ENCODE data around the gene NTHL1.

NTHL1 gene

GRCh38 chr16:2084895-2085625 is 37.4 kb upstream of the NTHL1 start:
- no peak for DNase-seq (ENCODE audit: low read depth in 4 of 4, low spot score in 1 of 4)

- no peak for DNase-seq (ENCODE audit: low read depth in 4 of 4, low spot score in 1 of 4)
Observed at GRCh38 chr16:2083876-2084780, 36.5 kb upstream of the NTHL1 start.

- no peak for DNase-seq (ENCODE audit: low read depth in 4 of 4, low spot score in 1 of 4)
Observed at GRCh38 chr16:2083409-2083808, 35.8 kb upstream of the NTHL1 start.

- no peak for DNase-seq (ENCODE audit: low read depth in 4 of 4, low spot score in 1 of 4)
Observed at GRCh38 chr16:2082983-2083364, 35.3 kb upstream of the NTHL1 start.

GRCh38 chr16:2082171-2082982 is 34.7 kb upstream of the NTHL1 start:
- no peak for DNase-seq (ENCODE audit: low read depth in 4 of 4, low spot score in 1 of 4)

- no peak for DNase-seq (ENCODE audit: low read depth in 4 of 4, low spot score in 1 of 4)
Observed at GRCh38 chr16:2081201-2082084, 33.8 kb upstream of the NTHL1 start.

GRCh38 chr16:2079991-2080390 is 32.4 kb upstream of the NTHL1 start:
- no peak for DNase-seq (ENCODE audit: low read depth in 4 of 4, low spot score in 1 of 4)

- no peak for DNase-seq (ENCODE audit: low read depth in 4 of 4, low spot score in 1 of 4)
Observed at GRCh38 chr16:2079311-2079800, 31.7 kb upstream of the NTHL1 start.

- DNase-seq (ENCODE audit: low read depth in 4 of 4, low spot score in 1 of 4), result no peak
Observed at GRCh38 chr16:2078691-2079090, 31.1 kb upstream of the NTHL1 start.

- DNase-seq (ENCODE audit: low read depth in 4 of 4, low spot score in 1 of 4), result no peak
Observed at GRCh38 chr16:2078096-2078495, 30.5 kb upstream of the NTHL1 start.

GRCh38 chr16:2077696-2078095 is 30.1 kb upstream of the NTHL1 start:
- DNase-seq (ENCODE audit: low read depth in 4 of 4, low spot score in 1 of 4), result no peak

- no peak for DNase-seq (ENCODE audit: low read depth in 4 of 4, low spot score in 1 of 4)
Observed at GRCh38 chr16:2077016-2077415, 29.4 kb upstream of the NTHL1 start.

- DNase-seq (ENCODE audit: low read depth in 4 of 4, low spot score in 1 of 4), result no peak
Observed at GRCh38 chr16:2076072-2076865, 28.6 kb upstream of the NTHL1 start.

GRCh38 chr16:2075631-2076030 is 28.0 kb upstream of the NTHL1 start:
- no peak for DNase-seq (ENCODE audit: low read depth in 4 of 4, low spot score in 1 of 4)

- DNase-seq (ENCODE audit: low read depth in 4 of 4, low spot score in 1 of 4), result no peak
Observed at GRCh38 chr16:2074071-2074470, 26.4 kb upstream of the NTHL1 start.

- no peak for DNase-seq (ENCODE audit: low read depth in 4 of 4, low spot score in 1 of 4)
Observed at GRCh38 chr16:2072926-2073325, 25.3 kb upstream of the NTHL1 start.

- DNase-seq (ENCODE audit: low read depth in 4 of 4, low spot score in 1 of 4), result no peak
Observed at GRCh38 chr16:2071454-2072202, 24.0 kb upstream of the NTHL1 start.

- DNase-seq (ENCODE audit: low read depth in 4 of 4, low spot score in 1 of 4), result no peak
Observed at GRCh38 chr16:2070576-2071453, 23.2 kb upstream of the NTHL1 start.

All from stimulated activated CD4-positive, alpha-beta T cell treated with anti-CD3 and anti-CD28 coated beads, Interleukin-1b, Interleukin-23, amount 100 ng/mL, for 24 hours (primary cell).